HEK293T (cell line): ENCODE measurements around the gene EYA4.

ENCODE experiments used
- BHLHE40 ChIP-seq: fragments of 450-650 bp; IDR thresholded peaks from 2 replicates; pipeline ENCODE4 v1.6.1; 2016; ENCODE audit warnings: mild to moderate bottlenecking, moderate library complexity, borderline replicate concordance
- CTBP1 ChIP-seq: fragments of 450-650 bp; IDR thresholded peaks from 2 replicates; pipeline ENCODE4 v1.6.1; 2016; ENCODE audit warnings: borderline replicate concordance
- ELF4 ChIP-seq: fragments of 450-650 bp; IDR thresholded peaks from 2 replicates; pipeline ENCODE4 v1.6.1; 2017; ENCODE audit warnings: antibody characterized with exemption
- FOXA1 ChIP-seq: fragments of 450-650 bp; IDR thresholded peaks from 2 replicates; pipeline ENCODE4 v1.6.1; 2016; ENCODE audit warnings: mild to moderate bottlenecking
- FOXK2 ChIP-seq: fragments of 450-650 bp; IDR thresholded peaks from 2 replicates; pipeline ENCODE4 v1.6.1; 2016; ENCODE audit warnings: mild to moderate bottlenecking
- FOXM1 ChIP-seq: fragments of 450-650 bp; IDR thresholded peaks from 2 replicates; pipeline ENCODE4 v1.6.1; 2017; ENCODE audit warnings: mild to moderate bottlenecking, borderline replicate concordance
- L3MBTL2 ChIP-seq: fragments of 450-650 bp; conservative IDR thresholded peaks from 2 replicates; pipeline ENCODE4 v1.6.1; 2016; ENCODE audit warnings: mild to moderate bottlenecking
- NFRKB ChIP-seq: fragments of 450-650 bp; IDR thresholded peaks from 2 replicates; pipeline ENCODE4 v1.6.1; 2016; ENCODE audit warnings: mild to moderate bottlenecking, moderate library complexity
- SUZ12 ChIP-seq: fragments of 450-650 bp; IDR thresholded peaks from 2 replicates; pipeline ENCODE4 v1.6.1; 2016; ENCODE audit warnings: mild to moderate bottlenecking
- ZNF384 ChIP-seq: fragments of 450-650 bp; IDR thresholded peaks from 2 replicates; pipeline ENCODE4 v1.6.1; 2016
- TF ChIP-seq, protein P1 (sequence below): fragments of 450-650 bp; IDR thresholded peaks from 2 replicates; pipeline ENCODE4 v1.6.1; 2016

DNA sequence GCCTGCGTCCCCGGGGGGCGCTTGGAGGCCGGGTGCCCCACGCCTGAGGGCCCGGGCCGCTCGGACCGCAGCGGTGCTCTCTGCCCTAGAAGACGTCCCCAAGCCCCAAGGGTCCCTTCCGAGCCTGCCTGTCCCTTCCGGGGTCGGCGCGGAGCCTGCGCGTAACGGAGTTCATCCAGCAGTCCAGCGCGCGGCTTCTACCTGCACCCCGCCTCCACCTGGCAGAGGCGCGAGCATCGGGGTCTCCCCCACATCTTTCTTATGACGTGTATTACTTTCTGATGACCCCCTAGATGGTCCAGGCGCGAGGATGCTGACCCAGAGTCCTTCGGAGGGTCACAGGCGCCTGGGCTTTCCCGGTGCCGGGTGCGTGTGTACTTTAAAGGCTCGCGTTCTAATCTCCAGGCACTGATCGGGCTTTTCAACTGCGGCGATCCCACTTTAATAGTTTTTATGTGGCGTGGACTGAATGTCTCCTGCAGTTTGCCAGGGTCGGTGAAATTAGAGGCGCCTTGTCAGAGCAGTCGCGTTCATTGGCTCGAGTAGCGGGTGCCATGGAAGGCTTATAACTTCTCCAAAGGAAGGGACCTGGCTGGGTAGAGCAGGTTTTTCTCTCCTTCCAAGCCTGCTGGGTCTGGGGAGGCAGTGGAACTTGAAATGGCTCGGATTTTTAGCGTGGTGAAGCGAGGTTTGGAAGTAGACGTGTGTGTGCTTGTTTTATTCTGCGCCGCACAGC lies 912 bp downstream of the EYA4 start:
- TF ChIP-seq SUZ12, result no peak
- no peak for TF ChIP-seq FOXM1
- TF ChIP-seq FOXK2, result no peak
- TF ChIP-seq ZNF384, result no peak
- TF ChIP-seq NFRKB, result no peak
- no peak for TF ChIP-seq CTBP1
- TF ChIP-seq ELF4, result no peak
- TF ChIP-seq L3MBTL2, result no peak
- TF ChIP-seq, protein P1, sequence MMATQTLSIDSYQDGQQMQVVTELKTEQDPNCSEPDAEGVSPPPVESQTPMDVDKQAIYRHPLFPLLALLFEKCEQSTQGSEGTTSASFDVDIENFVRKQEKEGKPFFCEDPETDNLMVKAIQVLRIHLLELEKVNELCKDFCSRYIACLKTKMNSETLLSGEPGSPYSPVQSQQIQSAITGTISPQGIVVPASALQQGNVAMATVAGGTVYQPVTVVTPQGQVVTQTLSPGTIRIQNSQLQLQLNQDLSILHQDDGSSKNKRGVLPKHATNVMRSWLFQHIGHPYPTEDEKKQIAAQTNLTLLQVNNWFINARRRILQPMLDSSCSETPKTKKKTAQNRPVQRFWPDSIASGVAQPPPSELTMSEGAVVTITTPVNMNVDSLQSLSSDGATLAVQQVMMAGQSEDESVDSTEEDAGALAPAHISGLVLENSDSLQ, result no peak
- TF ChIP-seq BHLHE40, result no peak
- no peak for TF ChIP-seq FOXA1
